ENCODE data around the gene RHO. TPM values are rescaled to one million over a fixed set of nuclear protein-coding genes. Genes with fewer than 3 reads are reported as not detected.

Gene RHO
- total and polyA plus RNA-seq, 10 of the 15 experiments (the other 5 are each of a cell fraction or from before 2014, with no cell fraction given) = not detected

DNA sequence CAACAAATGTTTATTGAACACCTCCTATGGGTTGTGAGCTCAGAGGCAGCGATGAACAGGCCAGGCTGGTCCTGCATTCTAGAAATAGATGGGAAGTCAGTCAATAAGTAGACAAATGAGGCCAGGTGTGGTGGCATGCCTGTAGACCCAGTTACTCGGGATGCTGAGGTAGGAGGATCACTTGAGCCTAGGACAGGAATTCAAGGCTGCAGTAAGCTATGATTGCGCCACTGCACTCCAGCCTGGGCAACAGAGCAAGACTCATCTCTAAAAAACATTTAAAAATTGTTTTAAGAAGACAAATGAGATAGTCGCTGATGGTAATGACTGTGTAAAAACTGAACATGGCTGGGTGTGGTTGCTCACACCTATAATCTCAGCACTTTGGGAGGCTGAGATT is 4.4 kb upstream of the RHO start:
- POLR2A ChIA-PET = no interaction called here
- no peak for TF ChIP-seq IRF5 (IDR thresholded peaks at IDR 0.05; ENCODE audit: borderline replicate concordance)
- TF ChIP-seq MTA2 (IDR thresholded peaks at IDR 0.05; ENCODE audit: low read depth) = no peak
- TF ChIP-seq, protein P1, sequence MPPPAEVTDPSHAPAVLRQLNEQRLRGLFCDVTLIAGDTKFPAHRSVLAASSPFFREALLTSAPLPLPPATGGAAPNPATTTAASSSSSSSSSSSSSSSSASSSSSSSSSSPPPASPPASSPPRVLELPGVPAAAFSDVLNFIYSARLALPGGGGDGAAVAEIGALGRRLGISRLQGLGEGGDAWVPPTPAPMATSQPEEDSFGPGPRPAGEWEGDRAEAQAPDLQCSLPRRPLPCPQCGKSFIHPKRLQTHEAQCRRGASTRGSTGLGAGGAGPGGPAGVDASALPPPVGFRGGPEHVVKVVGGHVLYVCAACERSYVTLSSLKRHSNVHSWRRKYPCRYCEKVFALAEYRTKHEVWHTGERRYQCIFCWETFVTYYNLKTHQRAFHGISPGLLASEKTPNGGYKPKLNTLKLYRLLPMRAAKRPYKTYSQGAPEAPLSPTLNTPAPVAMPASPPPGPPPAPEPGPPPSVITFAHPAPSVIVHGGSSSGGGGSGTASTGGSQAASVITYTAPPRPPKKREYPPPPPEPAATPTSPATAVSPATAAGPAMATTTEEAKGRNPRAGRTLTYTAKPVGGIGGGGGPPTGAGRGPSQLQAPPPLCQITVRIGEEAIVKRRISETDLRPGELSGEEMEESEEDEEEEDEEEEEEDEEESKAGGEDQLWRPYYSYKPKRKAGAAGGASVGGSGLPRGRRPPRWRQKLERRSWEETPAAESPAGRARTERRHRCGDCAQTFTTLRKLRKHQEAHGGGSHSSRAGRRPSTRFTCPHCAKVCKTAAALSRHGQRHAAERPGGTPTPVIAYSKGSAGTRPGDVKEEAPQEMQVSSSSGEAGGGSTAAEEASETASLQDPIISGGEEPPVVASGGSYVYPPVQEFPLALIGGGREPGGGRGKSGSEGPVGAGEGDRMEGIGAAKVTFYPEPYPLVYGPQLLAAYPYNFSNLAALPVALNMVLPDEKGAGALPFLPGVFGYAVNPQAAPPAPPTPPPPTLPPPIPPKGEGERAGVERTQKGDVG (CRISPR knock-in tag; IDR thresholded peaks at IDR 0.05) = no peak
- no peak for TF ChIP-seq ATF7 (IDR thresholded peaks at IDR 0.05; ENCODE audit: low read depth)
- TF ChIP-seq SIN3A (IDR thresholded peaks at IDR 0.05; ENCODE audit: low read depth, low read length) = no peak
- no peak for TF ChIP-seq HDGF (IDR thresholded peaks at IDR 0.05)
- TF ChIP-seq ZBTB40 (IDR thresholded peaks at IDR 0.05; ENCODE audit: borderline replicate concordance) = no peak
- no peak for TF ChIP-seq CEBPB (IDR thresholded peaks at IDR 0.05; ENCODE audit: borderline replicate concordance in 1 of 2, low read depth in 2 of 2, low read length in 2 of 2)
- no peak for TF ChIP-seq GABPA (IDR thresholded peaks at IDR 0.05; ENCODE audit: low read depth)
- H3K4me1 ChIP-seq (ENCODE audit: control insufficient read depth, insufficient read depth, low read length) = peaks cover 12% of the 10 kb centered on the region
- DNase-seq (ENCODE audit: low read depth, low spot score) (no peak), FAIRE-seq (no peak), ATAC-seq (no peak)
- H3K9ac ChIP-seq (ENCODE audit: control insufficient read depth, insufficient read depth, low read length) = no peak overlapping the region
- intact Hi-C loops (cut with micrococcal nuclease; ENCODE audit: unreplicated experiment) (no loop called here), in situ Hi-C loops (cut with MboI) (no loop called here)
- H3K36me3 ChIP-seq (ENCODE audit: control insufficient read depth in 2 of 2, insufficient read depth in 2 of 2, low read length in 1 of 2) = no peaks in the 10 kb centered on the region
- no peaks in the 10 kb centered on the region for H3K27me3 ChIP-seq (replicated peaks in 1 of 2; ENCODE audit: control insufficient read depth in 2 of 2, insufficient read depth in 2 of 2, low read length in 1 of 2)
- CTCF ChIA-PET = no interaction called here
- H3K27ac ChIP-seq (ENCODE audit: control insufficient read depth, insufficient read depth) = no peak overlapping the region
- H3K4me2 ChIP-seq (ENCODE audit: control insufficient read depth, insufficient read depth) = no peak overlapping the region
- no peaks in the 10 kb centered on the region for H4K20me1 ChIP-seq (ENCODE audit: control insufficient read depth, insufficient read depth)
- no peak overlapping the region for H3K4me3 ChIP-seq
- RAD21 ChIA-PET (ENCODE audit: unreplicated experiment) = interaction anchor here (1.8 kb wide), 1 partner anchor 11 kb away, joined by 3 read pairs; no protein-coding TSS in a partner anchor
- H3K9me3 ChIP-seq (replicated peaks; ENCODE audit: control insufficient read depth, insufficient read depth, low read length) = no peaks in the 10 kb centered on the region
- no TSS peak for BruUV-seq (replicated peaks)
- 91% methylated on average over 4 of the region's 4 CpGs for WGBS (ENCODE audit: insufficient coverage, insufficient replicate concordance, low lambda C conversion rate, missing lambda C conversion rate)
- H3K79me2 ChIP-seq (ENCODE audit: control insufficient read depth, insufficient read depth, low read length) = no peaks in the 10 kb centered on the region
- no peak overlapping the region for H2AFZ ChIP-seq (ENCODE audit: control insufficient read depth, low read depth, low read length)
- SMC1A ChIA-PET (ENCODE audit: uncharacterized antibody, unreplicated experiment) = interaction anchor here (1.0 to 3.6 kb wide), 2 partner anchors 11 to 24 kb away, joined by 4 to 11 read pairs; no protein-coding TSS in a partner anchor

All from GM12878 (cell line).